ENCODE measurements around the gene FAHD1.

The FAHD1 gene

GRCh38 chr16:1822801-1823200, 4.2 kb upstream of the FAHD1 start:
- no peak for DNase-seq (ENCODE audit: low read depth)
- H3K4me3 ChIP-seq (ENCODE audit: low read depth, low read length), result no peak overlapping the region
- no peak for TF ChIP-seq CTCF (IDR thresholded peaks at IDR 0.05; ENCODE audit: insufficient read depth, low read depth, low read length, missing control alignments)

GRCh38 chr16:1823821-1824220, 3.2 kb upstream of the FAHD1 start:
- TF ChIP-seq CTCF (IDR thresholded peaks at IDR 0.05; ENCODE audit: insufficient read depth, low read depth, low read length, missing control alignments), result peak; percentile 60
- no peak overlapping the region for H3K4me3 ChIP-seq (ENCODE audit: low read depth, low read length)
- DNase-seq (ENCODE audit: low read depth), result peak; percentile 83

- peak overlapping the region; percentile 54 for H3K4me3 ChIP-seq (ENCODE audit: low read depth, low read length)
- no peak for TF ChIP-seq CTCF (IDR thresholded peaks at IDR 0.05; ENCODE audit: insufficient read depth, low read depth, low read length, missing control alignments)
- no peak for DNase-seq (ENCODE audit: low read depth)
Observed at GRCh38 chr16:1825381-1825863, 1.6 kb upstream of the FAHD1 start.

- peak; percentile 5 for TF ChIP-seq CTCF (IDR thresholded peaks at IDR 0.05; ENCODE audit: insufficient read depth, low read depth, low read length, missing control alignments)
- DNase-seq (ENCODE audit: low read depth), result peak; percentile 80
Observed at GRCh38 chr16:1825864-1826690, 929 bp upstream of the FAHD1 start.

GRCh38 chr16:1828645-1829410, 1.8 kb downstream of the FAHD1 start:
- H3K4me3 ChIP-seq (ENCODE audit: low read depth, low read length), result no peak overlapping the region
- no peak for TF ChIP-seq CTCF (IDR thresholded peaks at IDR 0.05; ENCODE audit: insufficient read depth, low read depth, low read length, missing control alignments)
- no peak for DNase-seq (ENCODE audit: low read depth)

More at GRCh38 chr16:1825864-1826690, 929 bp upstream of the FAHD1 start:
- H3K4me3 ChIP-seq (ENCODE audit: low read depth, low read length), result peak overlapping the region; percentile 54

- no peak for TF ChIP-seq CTCF (IDR thresholded peaks at IDR 0.05; ENCODE audit: insufficient read depth, low read depth, low read length, missing control alignments)
- H3K4me3 ChIP-seq (ENCODE audit: low read depth, low read length), result no peak overlapping the region
- no peak for DNase-seq (ENCODE audit: low read depth)
Observed at GRCh38 chr16:1830213-1830612, 3.2 kb downstream of the FAHD1 start.

Measured in GM12865 (cell line).